Erythroblast (primary cell): ENCODE measurements around the gene BCO1.

ENCODE experiments used
- DNase-seq, 2 experiments: peaks; one replicate each; lab custom pipeline; 2025; lab: John Stamatoyannopoulos, UW
- GATA1 ChIP-seq: IDR thresholded peaks from 2 replicates; pipeline ENCODE4 v1.6.1; 2011; ENCODE audit warnings: low read depth, mild to moderate bottlenecking, control low read depth, low read length, moderate library complexity
- POLR2A ChIP-seq: IDR thresholded peaks from 2 replicates; pipeline ENCODE4 v1.6.1; 2011; ENCODE audit warnings: mild to moderate bottlenecking, low read length

BCO1 gene, protein sequence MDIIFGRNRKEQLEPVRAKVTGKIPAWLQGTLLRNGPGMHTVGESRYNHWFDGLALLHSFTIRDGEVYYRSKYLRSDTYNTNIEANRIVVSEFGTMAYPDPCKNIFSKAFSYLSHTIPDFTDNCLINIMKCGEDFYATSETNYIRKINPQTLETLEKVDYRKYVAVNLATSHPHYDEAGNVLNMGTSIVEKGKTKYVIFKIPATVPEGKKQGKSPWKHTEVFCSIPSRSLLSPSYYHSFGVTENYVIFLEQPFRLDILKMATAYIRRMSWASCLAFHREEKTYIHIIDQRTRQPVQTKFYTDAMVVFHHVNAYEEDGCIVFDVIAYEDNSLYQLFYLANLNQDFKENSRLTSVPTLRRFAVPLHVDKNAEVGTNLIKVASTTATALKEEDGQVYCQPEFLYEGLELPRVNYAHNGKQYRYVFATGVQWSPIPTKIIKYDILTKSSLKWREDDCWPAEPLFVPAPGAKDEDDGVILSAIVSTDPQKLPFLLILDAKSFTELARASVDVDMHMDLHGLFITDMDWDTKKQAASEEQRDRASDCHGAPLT

DNA sequence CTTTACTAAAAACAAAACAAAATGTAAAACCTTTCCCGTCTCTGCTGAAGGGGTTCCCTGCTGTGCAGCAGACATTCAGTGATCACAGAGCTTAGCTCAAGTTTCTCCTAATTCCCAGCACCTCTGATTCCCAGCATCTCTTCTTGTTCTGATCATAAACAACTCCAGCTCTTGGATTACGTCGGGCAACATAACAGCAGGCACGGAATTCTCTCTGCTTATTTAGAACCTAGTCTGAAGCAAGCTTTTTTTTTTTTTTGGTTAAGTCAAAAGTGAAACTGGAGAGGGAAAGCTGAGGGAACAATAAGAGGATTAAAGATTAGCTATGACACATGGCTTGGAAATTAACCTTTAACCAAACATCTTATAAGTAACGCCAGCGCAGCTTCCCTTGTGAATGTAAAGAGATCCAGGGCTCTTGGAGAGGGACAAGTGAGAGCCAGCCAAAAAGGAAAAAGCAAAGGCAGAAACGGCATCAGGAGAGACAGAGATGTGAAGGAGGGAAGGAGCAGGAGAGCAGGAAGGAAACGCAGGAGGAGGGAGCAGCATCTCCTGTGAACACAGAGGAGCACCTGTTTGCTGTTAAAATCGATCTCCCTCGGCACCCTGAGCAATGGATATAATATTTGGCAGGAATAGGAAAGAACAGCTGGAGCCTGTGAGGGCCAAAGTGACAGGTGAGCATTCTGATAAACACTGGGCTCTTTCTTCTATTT, at the start of gene BCO1:
Gene BCO1, plus strand, starts transcription at position 394 of the 716 bp plus-strand sequence. Its CDS starts 220 bp downstream, at position 614.
- DNase-seq = no peak

GRCh38 chr16:81189100-81189664, 49.3 kb upstream of the BCO1 start:
- DNase-seq = no peak
- TF ChIP-seq GATA1 (no peak), POLR2A (no peak)

More for the DNA sequence above, at the start of gene BCO1:
- TF ChIP-seq GATA1 (no peak), POLR2A (no peak)

DNA sequence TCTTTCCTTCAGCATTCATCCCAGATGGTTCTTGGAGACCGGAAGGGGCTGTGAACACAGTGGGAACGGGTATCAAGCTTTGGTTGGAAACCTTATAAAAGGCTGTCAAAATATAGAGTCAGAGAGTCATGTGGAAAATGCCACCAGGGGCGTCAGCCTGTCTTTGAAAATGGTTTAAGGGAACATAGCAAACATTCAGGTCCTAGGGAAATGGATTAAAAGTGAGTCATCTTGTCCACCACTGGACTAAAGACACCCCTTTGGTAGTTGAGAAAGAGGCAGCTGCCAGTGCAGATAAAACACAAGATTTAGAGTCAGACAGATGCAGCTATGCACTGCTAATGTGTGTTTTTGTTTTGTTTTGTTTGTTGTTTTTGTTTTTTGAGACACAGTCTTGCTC, 47.8 kb upstream of the BCO1 start:
- no peak for DNase-seq
- TF ChIP-seq GATA1 (no peak), POLR2A (no peak)

GRCh38 chr16:81195885-81196534, 42.5 kb upstream of the BCO1 start:
- no peak for DNase-seq
- TF ChIP-seq GATA1 = no peak
- TF ChIP-seq POLR2A = no peak

DNA sequence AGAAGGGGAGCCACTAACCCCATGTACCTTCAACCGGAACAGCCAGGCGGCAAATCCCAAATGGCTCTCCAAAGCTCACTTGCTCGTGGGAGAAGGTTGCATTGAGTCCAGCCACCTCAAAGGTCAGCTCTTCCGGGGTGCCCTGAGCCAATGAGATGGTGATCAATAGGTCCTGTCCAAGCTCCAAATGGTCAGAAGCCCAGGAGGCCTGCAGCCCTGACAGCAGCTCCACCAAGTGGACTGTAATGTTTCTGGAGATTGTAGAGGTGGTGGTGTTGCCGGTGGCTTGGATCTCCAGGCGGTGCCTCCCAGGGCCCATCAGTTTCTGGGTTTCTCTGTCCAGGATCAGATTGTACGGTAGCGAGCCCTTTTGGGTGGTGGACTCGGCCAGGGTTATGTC, 39.9 kb upstream of the BCO1 start:
- DNase-seq = no peak
- TF ChIP-seq POLR2A (no peak), GATA1 (no peak)

DNA sequence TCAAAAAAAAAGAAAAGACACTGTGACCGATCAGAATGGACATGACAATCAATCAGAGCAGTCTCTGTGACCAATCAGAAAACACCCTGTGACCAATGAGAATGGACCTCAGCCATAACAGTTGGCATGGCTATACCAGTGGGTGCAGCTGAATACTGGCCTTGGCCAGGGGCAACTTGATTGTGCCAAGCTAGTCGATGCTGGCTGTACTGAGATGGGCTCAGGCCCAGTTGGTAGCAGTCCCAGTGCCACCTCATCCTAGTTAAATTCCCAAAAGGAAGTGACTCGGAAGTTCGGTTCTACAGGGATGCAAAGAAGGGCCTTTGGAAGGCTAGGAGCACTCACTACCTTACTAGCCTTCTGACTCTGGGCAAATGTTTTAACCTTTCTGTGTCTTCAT, 37.2 kb upstream of the BCO1 start:
- TF ChIP-seq GATA1 (no peak), POLR2A (no peak)
- DNase-seq = no peak

DNA sequence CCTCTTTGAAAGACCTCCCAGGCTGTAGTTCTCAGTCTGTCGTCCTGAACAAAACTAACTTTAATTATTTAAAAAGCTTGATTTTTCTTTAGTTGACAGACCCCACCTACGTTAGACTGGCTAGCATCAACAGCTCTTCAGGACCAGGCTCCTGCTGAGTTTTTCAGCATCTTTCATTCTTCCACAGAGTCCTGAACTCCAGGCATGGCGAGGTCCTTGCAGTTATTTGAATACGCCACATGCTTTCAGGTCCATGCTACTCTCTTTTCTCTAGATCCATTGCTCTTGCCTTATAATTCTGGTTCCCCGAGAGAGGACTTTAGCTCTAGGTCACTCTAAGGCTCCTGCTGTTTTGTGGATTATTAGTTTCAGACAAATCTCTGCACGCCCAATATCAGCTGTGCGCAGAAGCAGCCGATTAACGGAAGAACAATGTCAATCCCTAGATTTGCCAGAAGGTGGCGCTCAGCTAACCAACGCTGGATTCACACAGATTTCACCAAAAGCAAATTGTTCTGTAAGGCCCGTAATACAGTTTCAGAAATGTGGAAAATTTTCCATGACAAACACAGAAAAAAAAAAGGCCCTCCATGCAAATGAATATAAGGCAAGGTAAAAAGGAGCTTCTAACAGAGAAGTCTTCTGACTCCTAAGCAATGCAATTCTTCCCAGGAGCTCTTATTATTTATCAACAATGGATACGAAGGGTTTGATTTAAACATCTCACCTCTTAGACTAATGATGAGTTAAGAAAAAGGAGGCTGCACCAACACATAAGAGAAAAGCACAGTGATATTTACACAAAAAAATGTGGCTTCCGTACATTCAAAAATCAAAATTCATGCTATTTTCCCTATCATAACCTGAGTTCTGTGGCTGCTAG, 33.5 kb upstream of the BCO1 start:
- TF ChIP-seq GATA1 (no peak), POLR2A (no peak)
- DNase-seq = peak; percentile 35 to 53

DNA sequence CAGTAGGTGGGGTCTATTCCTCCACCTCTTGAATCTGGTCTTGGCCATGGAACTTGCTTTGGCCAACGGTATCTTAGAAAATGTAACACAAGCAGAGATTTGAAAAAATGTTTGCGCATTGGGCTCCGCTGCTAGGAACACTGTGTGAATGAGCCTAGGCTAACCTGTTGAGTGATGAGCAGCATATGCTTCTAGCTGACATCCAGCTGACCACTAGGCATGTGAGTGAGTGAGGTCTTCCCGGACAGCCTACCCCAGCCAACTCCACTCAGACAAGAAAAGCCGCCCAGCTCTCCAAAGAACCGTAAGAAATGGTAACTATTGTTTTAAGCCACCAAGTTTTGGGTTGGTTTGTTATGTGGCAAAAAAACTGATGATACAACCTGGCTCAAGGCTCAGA, 31.4 kb upstream of the BCO1 start:
- no peak for TF ChIP-seq GATA1
- no peak for DNase-seq

GRCh38 chr16:81210807-81211206, 27.7 kb upstream of the BCO1 start:
- no peak for DNase-seq
- no peak for TF ChIP-seq POLR2A
- no peak for TF ChIP-seq GATA1

- TF ChIP-seq GATA1 = no peak
- no peak for TF ChIP-seq POLR2A
- no peak for DNase-seq
These were observed 25.5 kb upstream of the BCO1 start for GRCh38 chr16:81212830-81213465.

- DNase-seq = peak; percentile 6 to 10
These were observed 23.7 kb upstream of the BCO1 start for GRCh38 chr16:81214745-81215166.

GRCh38 chr16:81216114-81216513, 22.4 kb upstream of the BCO1 start:
- DNase-seq = no peak
- no peak for TF ChIP-seq POLR2A
- no peak for TF ChIP-seq GATA1

More at GRCh38 chr16:81214745-81215166, 23.7 kb upstream of the BCO1 start:
- no peak for TF ChIP-seq POLR2A
- no peak for TF ChIP-seq GATA1
